GM19324 (cell line): Measurements from ENCODE around the gene CAMTA1.
"Not testable (repeated sequence)": the region's sequence is repeated elsewhere in the genome, so short reads cannot be mapped to it uniquely, and the experiment has no call there.

Experiments
- ATAC-seq: cut with Tn5 transposase; IDR thresholded peaks from one replicate; pipeline ENCODE4 v1.9.1; 2021; ENCODE audit warnings: mild to moderate bottlenecking, moderate library complexity; ENCODE audit not compliant: unreplicated experiment, low FRiP score

The CAMTA1 gene

DNA sequence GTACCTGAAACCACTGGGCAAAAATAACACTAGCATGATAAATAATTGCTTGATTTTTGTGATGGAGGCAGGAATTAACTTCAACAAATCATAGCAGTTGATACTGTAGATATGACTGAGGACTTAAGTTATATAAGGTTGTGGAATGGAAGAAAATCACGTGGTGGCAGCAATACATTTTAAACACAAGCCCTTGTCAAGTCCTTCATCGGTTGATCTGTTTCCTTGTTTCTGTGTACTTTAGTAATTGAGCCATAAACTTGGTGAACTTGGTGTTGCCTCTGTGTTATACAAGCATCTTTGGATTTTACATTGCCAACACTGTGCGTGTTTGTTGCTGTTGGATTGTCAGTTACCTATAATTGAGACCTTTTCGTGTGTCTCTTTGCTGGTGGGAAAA is 114.4 kb downstream of the CAMTA1 start:
- no peak for ATAC-seq

DNA sequence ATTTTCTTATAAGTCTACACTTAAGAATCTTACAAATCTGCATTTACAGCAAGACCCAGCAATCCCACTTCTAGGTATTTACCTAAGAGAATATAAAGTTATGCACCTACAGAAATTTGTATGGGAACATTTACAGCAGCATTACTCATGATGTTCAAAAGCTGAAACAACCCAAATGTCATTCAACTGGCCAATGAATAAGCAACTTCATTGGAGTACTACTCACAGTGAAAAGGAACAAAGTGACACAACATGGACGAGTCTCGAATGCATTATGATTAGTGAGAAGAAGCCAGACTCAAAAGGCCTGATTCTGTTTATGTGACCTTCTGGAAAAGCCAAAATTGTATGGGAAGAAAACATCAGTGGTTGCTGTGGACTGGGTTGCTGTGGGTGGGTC is 116.9 kb downstream of the CAMTA1 start:
- ATAC-seq: no peak

DNA sequence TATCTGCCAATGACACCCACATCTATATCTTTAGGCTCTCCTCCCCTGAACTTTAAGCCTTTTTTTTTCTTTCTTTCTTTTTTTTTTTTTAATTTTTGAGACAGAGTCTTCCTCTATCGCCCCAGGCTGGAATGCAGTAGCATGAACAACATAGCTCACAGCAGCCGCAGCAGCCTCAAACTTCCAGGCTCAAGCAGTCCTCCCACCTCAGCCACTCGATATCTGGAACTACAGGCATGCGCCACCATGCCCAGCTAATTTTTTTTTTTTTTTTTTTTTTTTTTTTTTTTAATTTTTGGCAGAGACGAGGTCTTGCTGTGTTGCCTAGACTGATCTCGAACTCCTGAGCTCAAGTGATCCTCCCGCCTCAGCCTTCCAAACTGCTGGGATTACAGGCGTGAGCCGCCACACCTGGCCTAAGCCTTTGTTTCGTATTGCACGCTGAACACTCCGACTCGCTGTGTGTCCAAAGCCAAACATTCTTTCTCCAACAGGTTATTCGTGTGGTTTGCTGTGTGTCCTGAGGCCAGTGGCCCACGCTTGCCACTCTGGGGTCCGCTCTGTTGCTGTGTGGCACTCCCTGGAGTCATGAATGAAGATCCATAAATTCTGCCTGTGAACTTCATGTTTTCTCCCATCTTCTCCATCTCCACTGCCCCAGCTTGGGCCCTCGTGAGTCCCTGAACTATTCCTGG is 119.4 kb downstream of the CAMTA1 start:
- no peak for ATAC-seq

DNA sequence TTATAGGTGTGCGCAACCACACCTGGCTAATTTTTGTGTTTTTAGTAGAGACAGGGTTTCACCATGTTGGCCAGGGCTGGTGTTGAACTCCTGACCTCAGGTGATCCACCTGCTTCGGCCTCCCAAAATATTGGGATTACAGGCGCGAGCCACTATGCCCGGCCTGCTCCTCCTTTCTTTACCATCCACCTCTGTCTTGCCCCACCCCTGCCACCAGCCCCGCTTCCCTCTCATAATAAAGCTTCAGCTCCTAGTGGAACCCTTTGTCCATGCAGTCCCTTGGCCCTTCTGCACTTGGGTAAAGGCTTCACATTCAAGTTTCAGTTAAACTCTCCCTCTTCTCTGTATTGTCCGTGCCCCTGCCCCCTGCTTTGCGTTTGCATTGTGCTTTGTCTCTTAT is 120.1 kb downstream of the CAMTA1 start:
- ATAC-seq: no peak

DNA sequence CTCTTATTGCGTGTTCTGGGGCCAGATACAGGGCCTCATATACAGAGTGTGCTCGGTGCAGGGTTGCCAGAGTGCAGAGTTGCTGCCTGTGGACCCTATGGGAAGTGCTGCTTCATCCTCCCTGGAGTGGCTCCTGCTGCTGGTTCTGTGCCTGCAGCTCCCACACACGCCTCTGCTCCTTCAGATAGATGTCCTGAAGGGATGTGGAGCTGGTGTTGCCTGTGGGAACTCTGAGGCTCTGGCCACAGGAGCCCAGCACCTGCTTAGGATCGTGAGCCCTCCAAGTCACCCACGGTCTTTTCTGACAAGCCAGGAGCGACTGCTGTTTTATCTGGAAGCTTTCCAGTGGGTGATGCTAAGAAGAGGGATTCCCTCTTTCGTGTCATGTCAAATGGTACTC is 120.5 kb downstream of the CAMTA1 start:
- ATAC-seq: no peak

DNA sequence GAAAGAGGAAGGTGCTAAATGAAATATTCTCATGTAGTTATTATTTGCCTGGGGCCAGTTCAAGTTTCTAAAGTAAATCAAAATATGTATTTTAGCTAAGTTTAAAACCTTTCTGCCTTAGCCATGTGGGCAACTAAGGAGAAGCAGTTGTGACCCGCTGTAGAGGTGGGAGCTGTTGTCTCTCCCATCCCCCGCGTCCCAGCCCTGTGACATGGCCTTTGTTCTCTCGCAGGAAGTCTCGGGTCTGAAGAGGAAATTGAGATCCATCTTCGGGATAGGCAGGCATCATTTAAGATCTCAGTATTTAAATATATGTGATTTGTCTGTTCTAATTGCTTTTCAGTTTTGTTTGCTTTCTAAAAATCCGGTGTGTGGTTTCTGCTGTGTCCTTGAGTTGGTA is 121.5 kb downstream of the CAMTA1 start:
- ATAC-seq: no peak

DNA sequence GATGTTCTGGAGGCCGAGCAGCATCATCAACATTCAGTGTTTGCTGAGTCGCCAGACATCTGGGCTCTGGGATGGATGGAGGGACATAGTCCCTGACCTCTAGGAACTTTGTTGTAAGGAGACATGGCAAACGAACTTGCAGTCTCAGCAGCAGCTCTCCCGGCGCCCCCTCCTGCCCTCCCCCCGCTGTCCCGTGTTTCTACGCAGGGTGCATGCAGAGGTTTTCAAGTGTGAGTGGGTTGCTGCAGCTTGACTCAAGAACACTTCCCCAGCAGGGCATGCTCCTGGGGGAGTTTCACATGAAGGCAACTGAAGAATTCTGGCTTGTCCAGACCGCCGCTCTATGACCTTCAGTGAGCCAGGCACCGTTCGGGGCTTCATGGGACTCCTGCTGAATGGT is 121.9 kb downstream of the CAMTA1 start:
- ATAC-seq: no peak

DNA sequence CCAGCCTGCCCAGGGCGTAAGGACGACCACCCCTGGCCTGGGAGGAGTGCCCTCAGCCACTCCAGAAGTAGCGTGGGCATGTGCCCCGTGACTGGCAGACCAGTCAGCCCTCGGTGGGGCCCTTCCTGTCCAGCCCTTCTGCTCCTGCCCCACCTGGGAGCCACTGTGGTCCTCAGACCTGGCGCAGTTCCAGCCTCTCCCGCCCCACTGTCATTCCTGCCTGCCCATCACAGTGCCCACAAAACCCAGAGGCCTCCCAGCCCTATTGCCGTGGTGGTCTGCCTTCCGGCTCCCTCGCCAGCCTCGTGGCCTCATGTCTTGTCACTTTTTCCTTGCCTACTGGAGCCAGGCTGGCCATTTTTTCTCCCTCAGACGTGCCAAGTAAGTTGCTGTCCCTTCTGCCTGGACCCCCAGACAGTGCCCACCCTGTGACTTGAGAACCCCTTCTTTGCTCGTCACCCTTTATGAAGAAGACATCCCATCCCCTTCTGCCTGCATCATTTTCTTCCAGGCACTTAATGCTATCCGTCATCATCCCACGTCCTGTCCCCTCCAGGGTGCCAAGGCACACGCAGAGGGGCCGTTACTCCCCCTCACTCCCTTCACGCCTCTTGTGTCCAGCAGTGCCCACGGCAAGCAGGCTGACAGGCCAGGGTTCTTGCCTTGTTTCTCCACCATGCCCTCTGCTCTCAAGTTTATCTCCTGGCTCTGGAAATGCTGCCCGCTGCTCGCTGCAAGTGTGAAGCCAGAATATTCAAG is 122.6 kb downstream of the CAMTA1 start:
- no peak for ATAC-seq

DNA sequence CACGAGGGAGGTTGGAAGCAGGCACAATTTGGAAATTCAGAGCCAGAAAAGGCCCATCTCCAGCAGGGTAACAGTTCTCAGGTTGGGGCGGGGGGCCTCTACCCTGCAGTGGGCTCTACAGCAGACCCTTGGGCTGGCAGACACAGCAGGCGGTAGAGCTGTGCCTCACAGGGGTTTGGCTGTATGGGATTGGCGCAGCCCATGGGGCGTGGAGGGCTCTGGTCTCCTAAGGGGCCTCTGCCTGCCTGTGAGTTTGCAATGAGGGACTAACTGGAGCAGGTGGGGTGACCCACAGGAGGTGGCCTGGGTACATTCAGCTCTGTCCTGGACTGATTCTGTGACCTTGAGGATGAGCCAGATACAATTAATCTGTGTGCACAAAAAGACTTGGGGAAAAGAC is 124.1 kb downstream of the CAMTA1 start:
- ATAC-seq: no peak

DNA sequence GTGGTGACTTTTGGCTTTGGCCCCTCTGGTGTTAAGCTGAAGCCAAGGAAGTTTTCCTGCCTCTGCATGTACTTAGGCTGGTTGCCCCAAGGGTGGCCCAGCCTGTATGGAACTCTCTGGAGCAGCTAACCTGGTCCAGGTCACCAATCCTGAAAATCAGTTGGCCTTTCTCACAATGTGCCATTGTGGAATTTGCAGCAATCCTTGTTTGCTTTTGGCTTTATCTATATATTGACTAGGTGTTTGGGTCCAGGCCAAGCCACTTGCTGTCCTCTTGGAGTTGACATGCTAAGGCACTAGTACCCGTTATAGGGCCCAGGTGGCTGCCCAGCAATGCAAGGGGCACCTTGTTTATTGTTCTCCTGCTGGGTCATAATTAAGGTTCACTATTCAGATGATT is 124.6 kb downstream of the CAMTA1 start:
- ATAC-seq: no peak

DNA sequence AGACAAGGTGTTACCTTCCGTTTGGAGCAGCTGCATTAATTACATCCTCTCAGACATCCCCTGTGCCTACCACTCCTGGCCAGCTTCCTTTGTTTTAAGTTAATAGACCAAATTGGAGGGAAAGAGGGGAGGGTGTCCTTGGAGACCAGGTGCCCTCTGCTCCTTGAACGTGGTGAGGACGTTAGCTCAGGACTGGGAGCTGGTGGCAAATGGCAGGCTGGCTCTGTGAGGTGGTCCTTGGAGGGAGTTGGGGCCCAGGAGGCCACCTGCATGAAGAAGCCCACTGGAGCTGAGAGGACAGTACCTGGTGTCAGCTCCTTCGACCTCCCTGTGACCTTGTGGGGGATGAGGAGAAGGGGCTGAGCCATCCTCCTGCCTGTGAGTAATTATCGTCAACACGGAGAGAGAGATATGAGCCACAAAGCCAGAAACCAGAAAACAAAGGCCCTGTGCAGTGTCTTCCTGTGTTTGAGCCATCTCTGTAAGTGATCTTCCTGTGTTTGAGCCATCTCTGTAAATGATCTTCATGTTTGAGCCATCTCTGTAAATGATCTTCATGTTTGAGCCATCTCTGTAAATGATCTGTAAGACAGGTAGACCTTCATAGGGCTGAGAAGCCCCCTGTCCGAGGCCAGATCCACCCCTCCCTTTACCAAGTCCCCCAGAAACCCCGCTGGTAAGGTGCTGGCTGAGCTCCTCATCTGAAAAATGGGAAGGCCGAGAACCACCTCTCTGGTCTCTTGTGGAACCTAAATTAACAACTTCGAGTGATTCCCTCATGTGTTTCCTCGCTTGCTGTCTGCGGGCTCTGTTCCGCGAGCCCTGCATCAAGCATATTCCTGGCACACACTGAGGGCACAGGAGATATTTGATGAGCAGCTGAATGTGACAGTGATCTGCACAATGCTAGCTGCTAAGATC is 126.0 kb downstream of the CAMTA1 start:
- ATAC-seq: no peak

DNA sequence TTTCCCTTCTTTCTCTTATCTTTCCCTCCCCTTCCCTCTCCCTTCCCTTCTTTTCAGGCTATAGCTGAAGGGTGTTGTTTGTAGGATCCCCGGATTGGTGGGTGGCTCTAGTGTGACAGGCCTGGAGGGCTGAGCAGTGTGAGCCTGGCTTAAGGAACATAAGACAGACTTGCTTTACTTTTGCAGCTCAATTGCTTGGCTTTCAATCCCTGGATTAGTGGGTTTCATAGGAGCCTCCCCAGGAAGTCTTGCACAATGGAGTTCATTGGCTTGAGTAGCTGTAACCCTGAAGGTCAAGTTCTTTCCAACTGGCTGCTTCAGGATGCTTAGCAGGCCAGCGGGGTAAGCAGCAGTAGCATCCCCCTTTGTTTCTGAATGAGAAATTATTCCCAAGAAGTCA is 126.7 kb downstream of the CAMTA1 start:
- no peak for ATAC-seq

DNA sequence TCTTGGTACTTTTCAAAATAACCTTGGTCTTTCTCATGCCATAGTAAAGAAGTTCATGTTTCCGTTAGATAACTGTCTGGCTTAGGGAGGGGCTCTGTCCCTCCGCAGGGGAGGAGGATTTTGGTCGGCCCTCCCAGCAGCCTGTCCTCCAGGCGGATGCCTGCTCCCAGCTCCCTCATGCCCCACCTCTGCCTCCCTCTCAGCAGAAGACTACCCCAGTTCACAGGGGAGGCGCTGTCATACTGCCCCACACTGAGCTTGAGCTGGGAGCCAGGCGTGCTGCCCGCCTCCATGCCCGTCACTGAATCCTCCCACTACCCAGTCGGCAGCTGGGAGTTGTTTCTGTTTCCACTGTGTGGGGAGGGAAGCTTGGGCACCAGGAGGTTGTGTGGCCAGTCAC is 127.3 kb downstream of the CAMTA1 start:
- ATAC-seq: no peak

DNA sequence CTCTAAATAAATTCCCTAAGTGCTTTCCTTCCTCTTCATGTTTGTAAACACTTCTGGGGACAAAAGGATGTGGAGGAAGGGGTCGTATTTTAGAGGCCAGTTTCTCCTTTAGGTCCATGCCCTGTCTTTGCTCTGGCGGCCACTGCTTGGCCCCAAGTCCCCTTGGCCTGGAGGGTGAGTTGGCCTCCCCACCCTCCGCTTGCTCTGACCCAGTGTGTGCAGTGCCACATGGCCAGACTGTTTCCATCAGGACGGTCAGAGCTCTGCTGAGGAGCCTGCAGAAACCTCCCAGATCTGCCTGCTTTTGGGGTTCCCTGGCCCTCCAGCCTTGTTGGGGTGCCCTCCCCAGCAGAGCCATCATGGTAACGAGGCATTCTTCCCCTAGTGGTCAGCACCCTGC is 127.8 kb downstream of the CAMTA1 start:
- ATAC-seq: no peak

DNA sequence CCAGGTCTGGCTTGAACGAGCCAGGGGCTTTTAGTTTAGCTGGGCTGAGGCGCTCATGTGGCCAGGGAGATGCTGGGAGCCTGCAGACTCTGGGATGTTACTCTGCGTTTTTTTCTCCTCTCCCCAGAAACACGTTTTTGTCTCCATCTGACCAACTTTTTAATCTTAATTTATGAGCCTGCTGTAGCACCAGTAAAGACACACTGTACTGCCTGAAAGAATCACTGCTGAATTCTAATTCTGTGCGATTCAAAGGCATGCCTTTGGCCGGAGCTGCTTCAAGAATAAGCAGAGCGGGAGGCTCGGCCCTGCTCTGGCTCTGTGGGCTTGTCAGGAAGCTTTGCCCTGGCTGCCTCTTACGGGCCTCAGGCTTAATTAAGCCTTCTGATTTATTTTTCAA is 129.5 kb downstream of the CAMTA1 start:
- no peak for ATAC-seq

DNA sequence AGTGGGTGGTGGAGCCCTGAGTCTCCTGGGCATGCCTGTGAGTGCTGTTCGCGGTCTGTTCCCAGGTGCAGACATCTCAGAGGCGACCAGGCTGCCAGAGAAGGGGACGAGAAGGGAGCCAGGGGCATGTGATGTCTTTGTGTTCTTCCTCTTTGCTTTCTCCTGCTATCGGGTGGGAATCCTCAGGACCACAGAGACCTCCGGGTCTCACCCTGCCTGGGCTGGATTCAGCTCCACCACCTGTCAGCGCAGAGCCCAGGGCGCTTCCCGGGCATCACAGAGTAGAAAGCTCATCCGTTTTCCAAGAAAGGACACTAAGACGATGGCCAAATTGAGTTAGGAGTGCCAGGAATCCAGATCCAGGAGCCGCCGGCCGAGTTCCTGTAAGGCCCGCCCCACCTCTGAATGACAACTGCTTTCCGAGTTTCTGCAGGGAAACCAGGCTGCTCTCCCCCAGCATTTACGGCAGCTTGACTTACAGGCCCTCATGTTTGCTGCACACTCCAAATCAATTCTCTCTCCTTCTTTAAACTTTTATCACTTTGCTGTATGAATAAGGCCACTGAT is 130.8 kb downstream of the CAMTA1 start:
- no peak for ATAC-seq

DNA sequence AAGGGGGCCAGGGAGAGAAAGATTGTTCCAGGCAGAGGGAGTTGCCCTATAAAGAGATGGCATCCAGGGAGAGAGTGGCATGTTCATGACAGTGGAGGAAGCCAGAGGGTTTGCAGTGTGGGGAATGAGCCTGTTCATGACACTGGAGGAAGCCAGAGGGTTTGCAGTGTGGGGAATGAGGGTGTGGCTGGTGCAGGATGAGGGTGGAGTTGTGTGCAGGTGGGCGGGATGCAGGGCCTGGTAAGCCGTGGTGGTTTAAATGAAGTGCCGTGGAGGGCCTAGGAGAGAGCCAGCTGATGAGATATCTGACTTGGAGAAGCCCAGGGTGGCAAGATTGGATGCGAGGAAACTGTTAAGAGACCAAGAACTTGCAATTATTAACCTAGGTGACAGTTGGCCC is 131.8 kb downstream of the CAMTA1 start:
- no peak for ATAC-seq

DNA sequence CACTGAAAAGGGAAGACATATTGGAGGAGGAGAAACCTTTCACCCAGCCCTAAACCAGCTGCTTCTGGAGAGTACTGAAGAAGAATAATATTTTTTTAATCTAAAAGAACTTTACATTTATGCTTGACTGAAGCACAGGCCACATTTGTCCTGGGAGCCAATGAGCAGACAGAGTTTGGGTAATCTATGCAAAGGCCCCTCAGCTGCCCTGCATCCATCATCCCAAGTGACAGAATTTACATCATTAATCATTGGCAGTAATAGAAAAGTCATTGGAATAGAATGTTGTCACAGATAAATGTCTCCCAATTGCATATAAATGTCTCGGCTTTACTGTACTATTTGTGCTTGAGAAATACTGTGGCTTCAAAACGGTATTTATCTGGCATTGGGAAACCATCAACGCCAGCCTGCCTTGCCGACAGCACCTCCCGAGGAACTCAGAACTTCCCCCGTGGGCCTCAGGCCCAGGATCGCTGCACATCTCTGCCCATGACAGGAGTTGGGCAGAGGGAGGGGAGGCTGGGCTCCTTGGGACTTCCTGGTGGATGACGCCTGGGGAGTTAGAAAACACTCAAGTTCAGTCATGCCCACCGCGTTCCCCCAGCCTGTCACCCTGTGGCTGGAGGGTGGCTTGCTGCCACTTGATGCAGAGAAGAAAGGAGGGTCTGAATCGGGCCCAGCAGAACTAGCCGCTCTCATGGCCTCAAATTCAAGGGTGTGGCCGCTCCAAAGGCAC is 133.1 kb downstream of the CAMTA1 start:
- no peak for ATAC-seq

DNA sequence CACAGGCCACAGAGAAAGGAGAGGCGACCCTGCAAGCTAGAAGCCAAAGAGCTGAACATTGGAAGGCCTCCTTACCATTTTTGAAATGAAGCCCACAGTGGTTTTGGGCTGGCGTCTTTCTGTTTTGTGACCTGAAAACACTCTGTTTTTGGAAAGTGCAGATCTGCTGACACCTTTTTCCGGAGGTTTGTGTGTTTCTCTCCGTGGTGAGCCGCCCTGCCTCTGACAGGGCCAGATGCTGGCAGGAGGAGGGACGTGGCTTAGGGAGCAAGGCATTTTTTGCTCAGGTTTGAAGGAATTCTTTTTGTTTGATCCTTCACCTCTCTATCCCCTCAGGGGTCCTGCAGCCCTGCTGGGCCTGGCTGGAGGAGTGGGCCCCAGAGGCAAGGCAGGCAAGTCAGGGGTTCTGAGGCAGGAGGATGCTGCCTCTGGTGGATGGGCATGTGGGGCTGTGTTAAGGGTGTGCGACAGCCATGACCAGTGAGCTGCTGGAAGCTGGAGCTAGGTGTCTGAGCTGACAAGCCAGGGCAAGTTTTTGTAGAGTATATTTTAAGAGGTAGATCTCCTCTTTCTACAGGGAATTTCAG is 133.8 kb downstream of the CAMTA1 start:
- ATAC-seq: no peak

DNA sequence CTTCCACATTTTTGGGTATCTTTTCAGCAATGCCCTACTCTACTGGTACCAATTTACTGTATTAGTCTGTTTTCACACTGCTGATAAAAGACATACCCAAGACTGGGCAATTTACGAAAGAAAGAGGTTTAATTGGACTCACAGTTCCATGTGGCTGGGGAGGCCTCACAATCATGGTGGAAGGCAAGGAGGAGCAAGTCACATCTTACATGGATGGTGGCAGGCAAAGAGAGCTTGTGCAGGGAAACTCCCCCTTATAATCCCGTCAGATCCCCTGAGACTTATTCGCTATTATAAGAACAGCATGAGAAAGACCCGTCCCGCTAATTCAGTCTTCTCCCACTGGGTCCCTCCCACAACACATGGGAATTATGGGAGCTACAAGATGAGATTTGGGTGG is 136.3 kb downstream of the CAMTA1 start:
- ATAC-seq: not testable (repeated sequence)
